IPS DF 6.9 (cell line): ENCODE measurements around the gene MAN1B1.

Source experiments
- DNase-seq: peaks from one replicate; pipeline ENCODE4 v3.0.0-alpha.2; 2013; ENCODE audit warnings: low read depth, low spot score
- H3K27ac ChIP-seq: one replicate; pipeline ENCODE4 v1.5.1; 2013; ENCODE audit warnings: low read length, control low read depth
- H3K27me3 ChIP-seq: 2 replicates; pipeline ENCODE4 v1.6.1; 2013; ENCODE audit warnings: mild to moderate bottlenecking, low read length; ENCODE audit not compliant: control insufficient read depth, insufficient read depth
- H3K36me3 ChIP-seq: 2 replicates; pipeline ENCODE4 v1.6.1; 2013; ENCODE audit warnings: low read length; ENCODE audit not compliant: control insufficient read depth, insufficient read depth
- H3K4me1 ChIP-seq: 2 replicates; pipeline ENCODE4 v1.6.1; 2013; ENCODE audit warnings: low read length; ENCODE audit not compliant: control insufficient read depth, insufficient read depth
- H3K4me3 ChIP-seq: 2 replicates; pipeline ENCODE4 v1.5.1; 2013; ENCODE audit warnings: mild to moderate bottlenecking, low read length
- H3K9me3 ChIP-seq: 2 replicates; pipeline ENCODE4 v1.6.1; 2013; ENCODE audit warnings: low read length, inconsistent platforms; ENCODE audit not compliant: control insufficient read depth, insufficient read depth
- WGBS: extraction: QIAGEN DNeasy Blood & Tissue Kit; methylation state at CpG from one replicate; pipeline ENCODE4 v1.1.7; 2013; ENCODE audit warnings: mixed read lengths, missing lambda C conversion rate; ENCODE audit not compliant: insufficient read length, insufficient coverage; 5-methylcytosine and 5-hydroxymethylcytosine counted together

The MAN1B1 gene

GRCh38 chr9:137141050-137141810, 54.4 kb downstream of the MAN1B1 start:
- peaks cover 24% of the 10 kb centered on the region for H3K27me3 ChIP-seq
- no peak overlapping the region for H3K27ac ChIP-seq
- H3K4me3 ChIP-seq = no peak overlapping the region
- H3K9me3 ChIP-seq = no peaks in the 10 kb centered on the region
- no CpG with 5 or more reads among the region's 17 CpGs for WGBS
- no peak for DNase-seq
- H3K4me1 ChIP-seq = peaks cover 5% of the 10 kb centered on the region; the same call in 1 of the 2 replicates
- no peaks in the 10 kb centered on the region for H3K36me3 ChIP-seq

- no peak for DNase-seq
- Histone ChIP-seq H3K4me1 (peaks cover 6% of the 10 kb centered on the region), H3K36me3 (no peaks in the 10 kb centered on the region), H3K27ac (no peak overlapping the region), H3K9me3 (no peaks in the 10 kb centered on the region), H3K4me3 (no peak overlapping the region), H3K27me3 (peaks cover 22% of the 10 kb centered on the region)
- no CpG with 5 or more reads among the region's 24 CpGs for WGBS
Observed at GRCh38 chr9:137141976-137142936, 55.5 kb downstream of the MAN1B1 start.

- WGBS = no CpG with 5 or more reads among the region's 4 CpGs
- H3K4me1 ChIP-seq = peaks cover 7% of the 10 kb centered on the region
- no peaks in the 10 kb centered on the region for H3K36me3 ChIP-seq
- no peak overlapping the region for H3K27ac ChIP-seq
- peaks cover 18% of the 10 kb centered on the region for H3K27me3 ChIP-seq
- no peak for DNase-seq
- no peaks in the 10 kb centered on the region for H3K9me3 ChIP-seq
- H3K4me3 ChIP-seq = no peak overlapping the region
Observed at GRCh38 chr9:137143459-137143858, 56.7 kb downstream of the MAN1B1 start.

GRCh38 chr9:137145731-137146526, 59.1 kb downstream of the MAN1B1 start:
- no peak for DNase-seq
- H3K27me3 ChIP-seq = no peaks in the 10 kb centered on the region; the same call in 1 of the 2 replicates
- no peak overlapping the region for H3K4me3 ChIP-seq
- no CpG with 5 or more reads among the region's 49 CpGs for WGBS
- no peak overlapping the region for H3K27ac ChIP-seq
- no peaks in the 10 kb centered on the region for H3K36me3 ChIP-seq
- peaks cover 3% of the 10 kb centered on the region; the same call in 1 of the 2 replicates for H3K4me1 ChIP-seq
- H3K9me3 ChIP-seq = no peaks in the 10 kb centered on the region

GRCh38 chr9:137146527-137146918, 59.7 kb downstream of the MAN1B1 start:
- H3K27ac ChIP-seq = no peak overlapping the region
- no peaks in the 10 kb centered on the region for H3K36me3 ChIP-seq
- H3K4me3 ChIP-seq = no peak overlapping the region
- no peak for DNase-seq
- no CpG with 5 or more reads among the region's 9 CpGs for WGBS
- H3K27me3 ChIP-seq = no peaks in the 10 kb centered on the region
- no peaks in the 10 kb centered on the region for H3K9me3 ChIP-seq
- peaks cover 3% of the 10 kb centered on the region; the same call in 1 of the 2 replicates for H3K4me1 ChIP-seq

- peaks cover 3% of the 10 kb centered on the region; the same call in 1 of the 2 replicates for H3K4me1 ChIP-seq
- H3K27me3 ChIP-seq = no peaks in the 10 kb centered on the region
- H3K9me3 ChIP-seq = no peaks in the 10 kb centered on the region
- no CpG with 5 or more reads among the region's 26 CpGs for WGBS
- H3K27ac ChIP-seq = no peak overlapping the region
- no peak for DNase-seq
- no peak overlapping the region for H3K4me3 ChIP-seq
- no peaks in the 10 kb centered on the region for H3K36me3 ChIP-seq
Observed at GRCh38 chr9:137147091-137147792, 60.5 kb downstream of the MAN1B1 start.

- no peaks in the 10 kb centered on the region for H3K9me3 ChIP-seq
- H3K4me3 ChIP-seq = no peak overlapping the region
- H3K4me1 ChIP-seq = peaks cover 3% of the 10 kb centered on the region; the same call in 1 of the 2 replicates
- DNase-seq = no peak
- no CpG with 5 or more reads among the region's 24 CpGs for WGBS
- no peak overlapping the region for H3K27ac ChIP-seq
- H3K36me3 ChIP-seq = no peaks in the 10 kb centered on the region
- no peaks in the 10 kb centered on the region for H3K27me3 ChIP-seq
Observed at GRCh38 chr9:137147793-137148160, 61.0 kb downstream of the MAN1B1 start.

GRCh38 chr9:137148242-137148641, 61.5 kb downstream of the MAN1B1 start:
- H3K9me3 ChIP-seq = no peaks in the 10 kb centered on the region
- no peaks in the 10 kb centered on the region for H3K27me3 ChIP-seq
- H3K4me3 ChIP-seq = no peak overlapping the region
- DNase-seq = no peak
- WGBS = no CpG with 5 or more reads among the region's 27 CpGs
- H3K4me1 ChIP-seq = peaks cover 3% of the 10 kb centered on the region; the same call in 1 of the 2 replicates
- H3K27ac ChIP-seq = no peak overlapping the region
- no peaks in the 10 kb centered on the region for H3K36me3 ChIP-seq

GRCh38 chr9:137148661-137149060, 61.9 kb downstream of the MAN1B1 start:
- Histone ChIP-seq H3K4me1 (peaks cover 3% of the 10 kb centered on the region; the same call in 1 of the 2 replicates), H3K27me3 (no peaks in the 10 kb centered on the region), H3K27ac (no peak overlapping the region), H3K36me3 (no peaks in the 10 kb centered on the region), H3K4me3 (no peak overlapping the region), H3K9me3 (no peaks in the 10 kb centered on the region)
- no CpG with 5 or more reads among the region's 19 CpGs for WGBS
- no peak for DNase-seq
